HT1080 (cell line): ENCODE measurements around the gene CMTM1. TPM values are rescaled to one million over a fixed set of nuclear protein-coding genes. Genes with fewer than 3 reads are reported as not detected.
A peak's percentile ranks its signal among the peaks of the same experiment; 100 is the strongest.

Source experiments
- DNase-seq: peaks from one replicate; pipeline ENCODE4 v3.0.0-alpha.2; 2015; ENCODE audit warnings: low read depth
- total RNA-seq: library from RNA; depleted of rRNA; stranded (reverse); fragments of >200 nt; shearing (Covaris generic); gene quantifications from 2 replicates; pipeline ENCODE4 v1.2.3, GENCODE V29; 2014

Gene CMTM1
- total RNA-seq, 1 experiment from 2014 or later: 8.7 TPM

GRCh38 chr16:66538910-66539309, 27.3 kb upstream of the CMTM1 start:
- no peak for DNase-seq

GRCh38 chr16:66539623-66540469, 26.4 kb upstream of the CMTM1 start:
- DNase-seq: peak; percentile 32

- DNase-seq: no peak
These were observed 24.6 kb upstream of the CMTM1 start for GRCh38 chr16:66541388-66542355.

GRCh38 chr16:66542396-66542795, 23.8 kb upstream of the CMTM1 start:
- DNase-seq: no peak

- DNase-seq: no peak
These were observed 22.7 kb upstream of the CMTM1 start for GRCh38 chr16:66543541-66543940.

GRCh38 chr16:66544016-66544757, 22.1 kb upstream of the CMTM1 start:
- no peak for DNase-seq

- no peak for DNase-seq
These were observed 18.9 kb upstream of the CMTM1 start for GRCh38 chr16:66547101-66547989.

GRCh38 chr16:66548068-66548467, 18.2 kb upstream of the CMTM1 start:
- no peak for DNase-seq

GRCh38 chr16:66548868-66549267, 17.4 kb upstream of the CMTM1 start:
- DNase-seq: no peak

GRCh38 chr16:66549284-66550131, 16.7 kb upstream of the CMTM1 start, which contains the start of gene TK2:
TSS of gene TK2 (minus strand) at chr16:66550122. CDS start at chr16:66550061, 61 bp downstream.
- peak; percentile 58 for DNase-seq

- peak; percentile 41 for DNase-seq
These were observed 14.9 kb upstream of the CMTM1 start for GRCh38 chr16:66551348-66551759.

GRCh38 chr16:66551788-66552285, 14.4 kb upstream of the CMTM1 start:
- DNase-seq: no peak

- DNase-seq: peak; percentile 87
These were observed 13.7 kb upstream of the CMTM1 start, which contains the start of gene CKLF for GRCh38 chr16:66552286-66553177. TSS of gene CKLF (plus strand) at chr16:66552576. CDS start at chr16:66552716, 140 bp downstream.

- no peak for DNase-seq
These were observed 13.0 kb upstream of the CMTM1 start for GRCh38 chr16:66553223-66553622.

GRCh38 chr16:66554021-66554420, 12.2 kb upstream of the CMTM1 start:
- no peak for DNase-seq

- no peak for DNase-seq
These were observed 11.7 kb upstream of the CMTM1 start for GRCh38 chr16:66554495-66554894.

GRCh38 chr16:66560107-66560506, 6.1 kb upstream of the CMTM1 start:
- DNase-seq: no peak
